ENCODE results near the gene NOM1.

DNA sequence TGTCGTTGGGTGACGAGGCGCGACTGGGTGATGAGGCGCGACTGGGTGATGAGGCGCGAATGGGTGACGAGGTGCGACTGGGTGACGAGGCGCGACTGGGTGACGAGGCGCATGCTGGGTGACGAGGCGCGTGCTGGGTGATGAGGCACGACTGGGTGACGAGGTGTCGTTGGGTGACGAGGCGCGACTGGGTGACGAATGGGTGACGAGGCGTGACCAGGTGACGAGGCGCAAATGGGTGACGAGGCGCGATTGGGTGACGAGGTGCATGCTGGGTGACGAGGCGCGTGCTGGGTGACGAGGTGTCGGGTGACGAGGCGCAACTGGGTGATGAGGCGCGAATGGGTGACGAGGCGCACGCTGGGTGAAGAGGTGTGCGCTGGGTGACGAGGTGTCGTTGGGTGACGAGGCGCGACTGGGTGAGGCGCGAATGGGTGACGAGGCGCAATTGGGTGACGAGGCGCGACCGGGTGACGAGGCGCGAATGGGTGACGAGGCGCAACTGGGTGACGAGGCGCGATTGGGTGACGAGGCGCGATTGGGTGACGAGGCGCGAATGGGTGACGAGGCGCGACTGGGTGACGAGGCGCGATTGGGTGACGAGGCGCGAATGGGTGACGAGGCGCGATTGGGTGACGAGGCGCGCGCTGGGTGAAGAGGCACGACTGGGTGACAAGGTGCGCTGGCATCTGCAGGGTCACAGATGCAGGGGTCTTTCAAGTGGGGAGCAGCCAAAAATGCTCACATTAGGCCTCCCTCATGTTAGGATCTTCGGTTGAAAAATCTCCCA lies 7.9 kb upstream of the NOM1 start:
- TF ChIP-seq, protein P1, sequence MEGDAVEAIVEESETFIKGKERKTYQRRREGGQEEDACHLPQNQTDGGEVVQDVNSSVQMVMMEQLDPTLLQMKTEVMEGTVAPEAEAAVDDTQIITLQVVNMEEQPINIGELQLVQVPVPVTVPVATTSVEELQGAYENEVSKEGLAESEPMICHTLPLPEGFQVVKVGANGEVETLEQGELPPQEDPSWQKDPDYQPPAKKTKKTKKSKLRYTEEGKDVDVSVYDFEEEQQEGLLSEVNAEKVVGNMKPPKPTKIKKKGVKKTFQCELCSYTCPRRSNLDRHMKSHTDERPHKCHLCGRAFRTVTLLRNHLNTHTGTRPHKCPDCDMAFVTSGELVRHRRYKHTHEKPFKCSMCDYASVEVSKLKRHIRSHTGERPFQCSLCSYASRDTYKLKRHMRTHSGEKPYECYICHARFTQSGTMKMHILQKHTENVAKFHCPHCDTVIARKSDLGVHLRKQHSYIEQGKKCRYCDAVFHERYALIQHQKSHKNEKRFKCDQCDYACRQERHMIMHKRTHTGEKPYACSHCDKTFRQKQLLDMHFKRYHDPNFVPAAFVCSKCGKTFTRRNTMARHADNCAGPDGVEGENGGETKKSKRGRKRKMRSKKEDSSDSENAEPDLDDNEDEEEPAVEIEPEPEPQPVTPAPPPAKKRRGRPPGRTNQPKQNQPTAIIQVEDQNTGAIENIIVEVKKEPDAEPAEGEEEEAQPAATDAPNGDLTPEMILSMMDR (conservative IDR thresholded peaks at IDR 0.05): no peak
- TF ChIP-seq ZFX (IDR thresholded peaks at IDR 0.05): no peak

All from C4-2B (cell line).